Suprapubic skin (tissue), 4 donors: ENCODE measurements around the gene ARHGDIG. TPM values are rescaled to one million over a fixed set of nuclear protein-coding genes. Genes with fewer than 3 reads are reported as not detected.
"Not testable (repeated sequence)": the region's sequence is repeated elsewhere in the genome, so short reads cannot be mapped to it uniquely, and the experiment has no call there.

Experiments
- DNase-seq, 2 donors: peaks; one replicate each; pipeline ENCODE4 v3.0.0-alpha.2; 2019; ENCODE audit warnings: low spot score in 2 of 2
- H3K27ac ChIP-seq: fragments of 200-600 bp; sonication (generic); one replicate; pipeline ENCODE4 v1.5.1; 2019
- H3K27me3 ChIP-seq: fragments of 200-600 bp; sonication (generic); one replicate; pipeline ENCODE4 v1.5.1; 2019
- H3K36me3 ChIP-seq: fragments of 200-600 bp; sonication (generic); one replicate; pipeline ENCODE4 v1.5.1; 2019
- H3K4me1 ChIP-seq: fragments of 200-600 bp; sonication (generic); one replicate; pipeline ENCODE4 v1.5.1; 2019
- H3K4me3 ChIP-seq: fragments of 200-600 bp; sonication (generic); one replicate; pipeline ENCODE4 v1.5.1; 2019; ENCODE audit warnings: mild to moderate bottlenecking
- H3K9me3 ChIP-seq: fragments of 200-600 bp; sonication (generic); one replicate; pipeline ENCODE4 v1.5.1; 2019
- EP300 ChIP-seq: sonication (generic); formaldehyde crosslinking; IDR thresholded peaks from one replicate; pipeline ENCODE4 v1.6.1; 2017; ENCODE audit warnings: antibody characterized with exemption
- POLR2A ChIP-seq, 2 donors: fragments of 450-650 bp; IDR thresholded peaks; one replicate each; pipeline ENCODE4 v1.6.1; 2017; ENCODE audit warnings: antibody characterized with exemption in 2 of 2, mild to moderate bottlenecking in 2 of 2, moderate library complexity in 2 of 2
- POLR2AphosphoS5 ChIP-seq, 3 donors: sonication (generic); formaldehyde crosslinking; IDR thresholded peaks; one replicate each; pipeline ENCODE4 v1.6.1; 2017; ENCODE audit warnings: antibody characterized with exemption in 3 of 3
- WGBS: methylation state at CpG from one replicate; pipeline ENCODE4 v1.1.5; 2018; 5-methylcytosine and 5-hydroxymethylcytosine counted together
- total RNA-seq, 4 donors: library from RNA; depleted of rRNA; stranded (reverse); fragments of >200 nt; gene quantifications; one replicate each; pipeline ENCODE4 v1.1.0, GENCODE V29; 2016
- TF ChIP-seq, protein P1 (sequence below), 2 donors: fragments of 200-600 bp in 1 of 2; fragments of 450-650 bp in 1 of 2; sonication (generic) in 1 of 2; IDR thresholded peaks; one replicate each; pipeline ENCODE4 v1.5.1; 2016 to 2019; ENCODE audit warnings: antibody characterized with exemption in 2 of 2, mild to moderate bottlenecking in 1 of 2, moderate library complexity in 1 of 2

ARHGDIG gene
- total RNA-seq, 4 donors from 2014 or later: not detected

- peaks cover 27% of the 10 kb centered on the region for H3K4me1 ChIP-seq
- H3K36me3 ChIP-seq: no peaks in the 10 kb centered on the region
- no peak overlapping the region for H3K4me3 ChIP-seq
- WGBS: 86% methylated on average over 19 of the region's 28 CpGs
- no peak overlapping the region for H3K27ac ChIP-seq
- no peak for DNase-seq
- TF ChIP-seq EP300 (no peak), POLR2AphosphoS5 (IDR thresholded peaks at IDR 0.05) (no peak), POLR2A (IDR thresholded peaks at IDR 0.05) (no peak)
- TF ChIP-seq, protein P1, sequence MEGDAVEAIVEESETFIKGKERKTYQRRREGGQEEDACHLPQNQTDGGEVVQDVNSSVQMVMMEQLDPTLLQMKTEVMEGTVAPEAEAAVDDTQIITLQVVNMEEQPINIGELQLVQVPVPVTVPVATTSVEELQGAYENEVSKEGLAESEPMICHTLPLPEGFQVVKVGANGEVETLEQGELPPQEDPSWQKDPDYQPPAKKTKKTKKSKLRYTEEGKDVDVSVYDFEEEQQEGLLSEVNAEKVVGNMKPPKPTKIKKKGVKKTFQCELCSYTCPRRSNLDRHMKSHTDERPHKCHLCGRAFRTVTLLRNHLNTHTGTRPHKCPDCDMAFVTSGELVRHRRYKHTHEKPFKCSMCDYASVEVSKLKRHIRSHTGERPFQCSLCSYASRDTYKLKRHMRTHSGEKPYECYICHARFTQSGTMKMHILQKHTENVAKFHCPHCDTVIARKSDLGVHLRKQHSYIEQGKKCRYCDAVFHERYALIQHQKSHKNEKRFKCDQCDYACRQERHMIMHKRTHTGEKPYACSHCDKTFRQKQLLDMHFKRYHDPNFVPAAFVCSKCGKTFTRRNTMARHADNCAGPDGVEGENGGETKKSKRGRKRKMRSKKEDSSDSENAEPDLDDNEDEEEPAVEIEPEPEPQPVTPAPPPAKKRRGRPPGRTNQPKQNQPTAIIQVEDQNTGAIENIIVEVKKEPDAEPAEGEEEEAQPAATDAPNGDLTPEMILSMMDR (IDR thresholded peaks at IDR 0.05): no peak
- no peaks in the 10 kb centered on the region for H3K27me3 ChIP-seq
- H3K9me3 ChIP-seq: no peaks in the 10 kb centered on the region
Observed at GRCh38 chr16:325375-326145, 45.2 kb downstream of the ARHGDIG start.

GRCh38 chr16:330741-331140 lies 50.4 kb downstream of the ARHGDIG start:
- DNase-seq: no peak
- WGBS: 83% methylated on average over 1 of the region's 2 CpGs
- TF ChIP-seq EP300 (no peak), POLR2AphosphoS5 (IDR thresholded peaks at IDR 0.05) (no peak), POLR2A (IDR thresholded peaks at IDR 0.05) (no peak)
- TF ChIP-seq, protein P1 (IDR thresholded peaks at IDR 0.05): no peak
- no peaks in the 10 kb centered on the region for H3K9me3 ChIP-seq
- H3K36me3 ChIP-seq: no peaks in the 10 kb centered on the region
- H3K27me3 ChIP-seq: no peaks in the 10 kb centered on the region
- peaks cover 25% of the 10 kb centered on the region for H3K4me1 ChIP-seq
- no peak overlapping the region for H3K4me3 ChIP-seq
- H3K27ac ChIP-seq: no peak overlapping the region

DNA sequence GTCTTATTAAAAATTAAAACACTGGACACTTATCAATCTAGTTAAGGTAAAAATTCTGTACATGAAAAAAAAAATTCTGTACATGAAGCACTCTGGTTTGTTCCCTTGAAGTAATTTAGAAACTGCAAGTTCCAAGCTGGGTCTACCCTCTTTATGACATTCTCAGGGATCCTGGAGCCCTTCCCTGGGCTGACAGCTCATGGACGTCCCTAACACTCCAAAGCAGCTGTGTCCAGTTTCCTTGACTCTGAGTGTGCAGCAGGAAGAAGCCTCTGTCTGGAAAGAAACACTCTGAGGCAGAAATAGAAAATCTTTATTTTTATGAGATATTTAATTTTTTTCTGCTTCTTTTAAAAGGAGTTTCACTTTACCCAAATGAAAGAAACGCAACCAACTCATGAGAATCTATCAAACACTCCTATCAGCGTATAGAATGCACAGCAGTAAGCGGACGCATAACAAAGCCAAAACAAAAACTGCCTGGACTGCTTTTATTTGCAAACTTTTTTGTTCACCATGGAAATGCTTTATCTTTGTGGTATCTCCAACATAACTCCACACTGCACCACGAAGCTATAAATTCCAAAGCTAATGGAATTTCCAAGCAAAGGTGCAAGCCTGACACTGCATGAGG lies 50.9 kb downstream of the ARHGDIG start:
- not testable (repeated sequence) for H3K36me3 ChIP-seq, H3K9me3 ChIP-seq, DNase-seq, H3K27ac ChIP-seq, H3K27me3 ChIP-seq, H3K4me3 ChIP-seq
- 50% methylated on average over 6 of the region's 6 CpGs for WGBS
- H3K4me1 ChIP-seq: peaks cover 25% of the 10 kb centered on the region

Other genes starting within 250 kb of the ARHGDIG start
- 1 to 10 TPM; 2.0 to 2.8 (median 2.7) TPM for gene POLR3K, start 227.0 kb upstream of the ARHGDIG start, total RNA-seq
- gene SNRNP25, start 226.8 kb upstream of the ARHGDIG start, total RNA-seq: 10 to 100 TPM in 2 of 4 donors, 1 to 10 TPM in 2; 9.5 to 21.7 (median 13.9) TPM
- gene RHBDF1, start 208.0 kb upstream of the ARHGDIG start, total RNA-seq: 100 to 1,000 TPM in 1 of 4 donors, 10 to 100 TPM in 3; 32.1 to 107 (median 41.2) TPM
- gene MPG, start 202.4 kb upstream of the ARHGDIG start, total RNA-seq: 10 to 100 TPM; 46.8 to 94.4 (median 70.9) TPM
- gene NPRL3, start 141.9 kb upstream of the ARHGDIG start, total RNA-seq: 10 to 100 TPM; 21.1 to 48.3 (median 35.6) TPM
- gene HBZ, start 127.9 kb upstream of the ARHGDIG start, total RNA-seq: not detected
- gene HBM, start 114.6 kb upstream of the ARHGDIG start, total RNA-seq: not detected
- gene HBA2, start 107.7 kb upstream of the ARHGDIG start, total RNA-seq: 100 to 1,000 TPM in 2 of 4 donors, 10 to 100 TPM in 2; 13.0 to 282 (median 96.5) TPM
- gene HBA1, start 103.9 kb upstream of the ARHGDIG start, total RNA-seq: 100 to 1,000 TPM in 2 of 4 donors, 10 to 100 TPM in 2; 10.5 to 265 (median 77.7) TPM
- gene HBQ1, start 100.1 kb upstream of the ARHGDIG start, total RNA-seq: not detected
- gene LUC7L, start 51.1 kb upstream of the ARHGDIG start, total RNA-seq: 100 to 1,000 TPM in 1 of 4 donors, 10 to 100 TPM in 3; 47.6 to 206 (median 59.5) TPM
- 100 to 1,000 TPM; 108 to 124 (median 121) TPM for gene FAM234A, start 45.8 kb upstream of the ARHGDIG start, total RNA-seq
- gene RGS11, start 4.6 kb upstream of the ARHGDIG start, total RNA-seq: 1 to 10 TPM in 1 of 4 donors, under 1 TPM in 3; 0.30 to 1.5 (median 0.59) TPM
- gene PDIA2, start 2.6 kb downstream of the ARHGDIG start, total RNA-seq: not detected
- 10 to 100 TPM; 34.3 to 38.4 (median 37.2) TPM for gene AXIN1, start 72.1 kb downstream of the ARHGDIG start, total RNA-seq
- gene MRPL28, start 89.9 kb downstream of the ARHGDIG start, total RNA-seq: 10 to 100 TPM; 40.9 to 66.7 (median 52.7) TPM
- gene PGAP6, start 101.4 kb downstream of the ARHGDIG start, total RNA-seq: 10 to 100 TPM; 12.6 to 19.3 (median 15.5) TPM
- gene NME4, start 116.6 kb downstream of the ARHGDIG start, total RNA-seq: 10 to 100 TPM; 25.3 to 29.9 (median 27.7) TPM
- 10 to 100 TPM in 3 of 4 donors, 1 to 10 TPM in 1; 9.1 to 23.4 (median 12.3) TPM for gene DECR2, start 121.3 kb downstream of the ARHGDIG start, total RNA-seq
- gene RAB11FIP3, start 145.1 kb downstream of the ARHGDIG start, total RNA-seq: 10 to 100 TPM; 20.7 to 62.5 (median 29.1) TPM
- 10 to 100 TPM; 59.9 to 86.4 (median 75.2) TPM for gene CAPN15, start 247.1 kb downstream of the ARHGDIG start, total RNA-seq